Stimulated activated CD8-positive, alpha-beta memory T cell treated with anti-CD3 and anti-CD28 coated beads, Interleukin-12 subunit alpha, Interleukin-12 subunit beta, amount 100 ng/mL, for 24 hours (primary cell): ENCODE results near the gene STXBP5.
"Not testable (repeated sequence)": the region's sequence is repeated elsewhere in the genome, so short reads cannot be mapped to it uniquely, and the experiment has no call there.

Source experiments
- DNase-seq: peaks from one replicate; pipeline ENCODE4 v3.0.0-alpha.2; 2020; ENCODE audit errors: extremely low read depth

Gene STXBP5

GRCh38 chr6:147246853-147247635 lies 42.8 kb downstream of the STXBP5 start:
- DNase-seq: no peak

- no peak for DNase-seq
Measured at GRCh38 chr6:147248859-147249258, 44.6 kb downstream of the STXBP5 start.

GRCh38 chr6:147251072-147251471 lies 46.9 kb downstream of the STXBP5 start:
- no peak for DNase-seq

- not testable (repeated sequence) for DNase-seq
Measured at GRCh38 chr6:147254929-147255473, 50.8 kb downstream of the STXBP5 start.

GRCh38 chr6:147255948-147256674 lies 51.9 kb downstream of the STXBP5 start:
- no peak for DNase-seq

- DNase-seq: no peak
Measured at GRCh38 chr6:147257760-147258159, 53.5 kb downstream of the STXBP5 start.

- DNase-seq: no peak
Measured at GRCh38 chr6:147260091-147260490, 55.9 kb downstream of the STXBP5 start.

- DNase-seq: no peak
Measured at GRCh38 chr6:147262946-147263345, 58.7 kb downstream of the STXBP5 start.

GRCh38 chr6:147266821-147267220 lies 62.6 kb downstream of the STXBP5 start:
- DNase-seq: no peak

- DNase-seq: no peak
Measured at GRCh38 chr6:147267658-147268057, 63.4 kb downstream of the STXBP5 start.

- DNase-seq: no peak
Measured at GRCh38 chr6:147268254-147268653, 64.0 kb downstream of the STXBP5 start.

- DNase-seq: no peak
Measured at GRCh38 chr6:147274012-147274411, 69.8 kb downstream of the STXBP5 start.

- DNase-seq: no peak
Measured at GRCh38 chr6:147274776-147275175, 70.6 kb downstream of the STXBP5 start.

- DNase-seq: no peak
Measured at GRCh38 chr6:147278891-147279290, 74.7 kb downstream of the STXBP5 start.

GRCh38 chr6:147279427-147279826 lies 75.2 kb downstream of the STXBP5 start:
- no peak for DNase-seq

- DNase-seq: no peak
Measured at GRCh38 chr6:147281895-147282565, 77.8 kb downstream of the STXBP5 start.

- DNase-seq: no peak
Measured at GRCh38 chr6:147282566-147282959, 78.3 kb downstream of the STXBP5 start.

GRCh38 chr6:147283460-147283859 lies 79.2 kb downstream of the STXBP5 start:
- DNase-seq: no peak

- DNase-seq: no peak
Measured at GRCh38 chr6:147285087-147285855, 81.1 kb downstream of the STXBP5 start.

- no peak for DNase-seq
Measured at GRCh38 chr6:147287869-147288271, 83.7 kb downstream of the STXBP5 start.

GRCh38 chr6:147297124-147297523 lies 92.9 kb downstream of the STXBP5 start:
- no peak for DNase-seq
